GM23338 (cell line): ENCODE results near the gene ZNF566. TPM values are rescaled to one million over a fixed set of nuclear protein-coding genes. Genes with fewer than 3 reads are reported as not detected.
A peak's percentile ranks its signal among the peaks of the same experiment; 100 is the strongest.

Source experiments
- ATAC-seq: fragments of 200-7000 bp; cut with Tn5 transposase; 3 replicates; pipeline ENCODE4 v1.9.1; 2020
- DNase-seq: peaks from one replicate; pipeline ENCODE4 v3.0.0-alpha.2; 2015; ENCODE audit warnings: low spot score
- H2AFZ ChIP-seq: fragments of 200-600 bp; sonication (generic); 2 replicates; pipeline ENCODE4 v1.8.0; 2016; ENCODE audit warnings: antibody characterized with exemption, mild to moderate bottlenecking, moderate library complexity
- H3F3A ChIP-seq: fragments of 200-600 bp; sonication (generic); replicated peaks from 2 replicates; pipeline ENCODE4 v1.8.0; 2017; ENCODE audit warnings: antibody characterized with exemption, mixed run types, low read depth
- H3K27ac ChIP-seq: fragments of 200-600 bp; sonication (generic); 2 replicates; pipeline ENCODE4 v1.6.1; 2016; ENCODE audit warnings: low read depth
- H3K27me3 ChIP-seq: fragments of 200-600 bp; sonication (generic); 2 replicates; pipeline ENCODE4 v1.8.0; 2016; ENCODE audit warnings: mild to moderate bottlenecking, mixed run types, moderate library complexity; ENCODE audit not compliant: insufficient read depth
- H3K36me3 ChIP-seq: fragments of 200-600 bp; sonication (generic); 2 replicates; pipeline ENCODE4 v1.8.0; 2016; ENCODE audit warnings: mild to moderate bottlenecking; ENCODE audit not compliant: insufficient read depth
- H3K4me1 ChIP-seq: fragments of 200-600 bp; sonication (generic); 2 replicates; pipeline ENCODE4 v1.8.0; 2016; ENCODE audit warnings: mild to moderate bottlenecking, moderate library complexity; ENCODE audit not compliant: insufficient read depth
- H3K4me2 ChIP-seq: fragments of 200-600 bp; sonication (generic); 2 replicates; pipeline ENCODE4 v1.7.1; 2017; ENCODE audit warnings: mixed run types
- H3K4me3 ChIP-seq: fragments of 200-600 bp; sonication (generic); 2 replicates; pipeline ENCODE4 v1.6.1; 2016; ENCODE audit warnings: mixed run types
- H3K79me2 ChIP-seq: fragments of 200-600 bp; sonication (generic); replicated peaks from 2 replicates; pipeline ENCODE4 v1.8.0; 2017; ENCODE audit warnings: mild to moderate bottlenecking; ENCODE audit not compliant: insufficient read depth
- H3K9me2 ChIP-seq: fragments of 200-600 bp; sonication (generic); 2 replicates; pipeline ENCODE4 v1.8.0; 2017; ENCODE audit not compliant: insufficient read depth
- H4K20me1 ChIP-seq: fragments of 200-600 bp; sonication (generic); replicated peaks from 2 replicates; pipeline ENCODE4 v1.8.0; 2017; ENCODE audit warnings: mild to moderate bottlenecking; ENCODE audit not compliant: insufficient read depth
- H3K27ac Mint-ChIP-seq: 2 replicates; pipeline ENCODE4 v1.8.0; 2020; ENCODE audit warnings: inconsistent platforms, mild to moderate bottlenecking, moderate library complexity, mixed read lengths
- H3K27me3 Mint-ChIP-seq: 3 replicates; pipeline ENCODE4 v1.8.0; 2022; ENCODE audit warnings: low read depth, mild to moderate bottlenecking, moderate library complexity, mixed read lengths, inconsistent platforms; ENCODE audit not compliant: insufficient read depth, poor library complexity
- H3K36me3 Mint-ChIP-seq: 3 replicates; pipeline ENCODE4 v1.8.0; 2021; ENCODE audit warnings: low read depth, mild to moderate bottlenecking, inconsistent platforms, moderate library complexity, mixed read lengths
- H3K4me1 Mint-ChIP-seq: 3 replicates; pipeline ENCODE4 v1.8.0; 2020; ENCODE audit warnings: mild to moderate bottlenecking, inconsistent platforms, mixed read lengths
- H3K4me3 Mint-ChIP-seq: 3 replicates; pipeline ENCODE4 v1.8.0; 2021; ENCODE audit warnings: moderate library complexity, mild to moderate bottlenecking, inconsistent platforms, mixed read lengths
- H3K9me3 Mint-ChIP-seq: 3 replicates; pipeline ENCODE4 v1.8.0; 2020; ENCODE audit warnings: moderate library complexity, mild to moderate bottlenecking, inconsistent platforms, mixed read lengths
- CREB1 ChIP-seq: fragments of 250-450 bp; sonication (Bioruptor Pico); IDR thresholded peaks from 2 replicates; pipeline ENCODE4 v1.5.0; 2020; ENCODE audit warnings: low read depth, mild to moderate bottlenecking, moderate library complexity
- ETS1 ChIP-seq: IDR thresholded peaks from 2 replicates; pipeline ENCODE4 v1.6.1; 2016; ENCODE audit warnings: antibody characterized with exemption
- EZH2 ChIP-seq: fragments of 200-600 bp; sonication (generic); IDR thresholded peaks from one replicate; pipeline ENCODE4 v1.8.0; 2017; ENCODE audit warnings: antibody characterized with exemption, mild to moderate bottlenecking, low read depth; ENCODE audit not compliant: unreplicated experiment
- EZH2phosphoT487 ChIP-seq: fragments of 200-600 bp; sonication (generic); IDR thresholded peaks from one replicate; pipeline ENCODE4 v1.8.1; 2018; ENCODE audit warnings: antibody characterized with exemption; ENCODE audit not compliant: unreplicated experiment
- JUNB ChIP-seq: IDR thresholded peaks from one replicate; pipeline ENCODE4 v1.6.1; 2016; ENCODE audit warnings: antibody characterized with exemption; ENCODE audit not compliant: unreplicated experiment
- NANOG ChIP-seq: IDR thresholded peaks from 2 replicates; pipeline ENCODE4 v1.6.1; 2016; ENCODE audit warnings: antibody characterized with exemption, borderline replicate concordance
- POLR2AphosphoS5 ChIP-seq: IDR thresholded peaks from 2 replicates; pipeline ENCODE4 v1.6.1; 2016; ENCODE audit warnings: antibody characterized with exemption, low read depth
- STAT1 ChIP-seq: IDR thresholded peaks from one replicate; pipeline ENCODE4 v1.6.1; 2016; ENCODE audit warnings: antibody characterized with exemption; ENCODE audit not compliant: unreplicated experiment
- ZNF114 ChIP-seq: fragments of 250-450 bp; sonication (Bioruptor Pico); IDR thresholded peaks from 2 replicates; pipeline ENCODE4 v1.5.0; 2020; ENCODE audit warnings: mild to moderate bottlenecking, moderate library complexity
- ZNF331 ChIP-seq: fragments of 250-450 bp; sonication (Bioruptor Pico); IDR thresholded peaks from 2 replicates; pipeline ENCODE4 v1.5.0; 2020; ENCODE audit warnings: low read depth, mild to moderate bottlenecking, moderate library complexity
- polyA plus RNA-seq: library from polyadenylated mRNA; unstranded; fragments of >200 nt; fragmentation: Nextera tagmentation; extraction: Ambion mirVana; gene quantifications from 2 replicates; pipeline ENCODE4 v1.2.1, GENCODE V29; 2016
- total RNA-seq: library from RNA; depleted of rRNA; stranded (reverse); fragments of >200 nt; shearing (Covaris generic); gene quantifications from 2 replicates; pipeline ENCODE4 v1.2.3, GENCODE V29; 2014
- TF ChIP-seq, protein P1 (sequence below), 2 experiments: fragments of 200-600 bp in 1 of 2; sonication (generic) in 1 of 2; conservative IDR thresholded peaks; 2 replicates each; pipeline versions ENCODE4 v1.5.1 to v1.6.1; 2016 to 2017; ENCODE audit warnings: antibody characterized with exemption in 2 of 2, low read depth in 2 of 2, mild to moderate bottlenecking in 2 of 2, moderate library complexity in 1 of 2
- TF ChIP-seq, protein P2 (sequence below): fragments of 250-450 bp; sonication (Bioruptor Pico); IDR thresholded peaks from 2 replicates; pipeline ENCODE4 v1.5.0; 2020; ENCODE audit warnings: mild to moderate bottlenecking, moderate library complexity
- TF ChIP-seq, protein P3 (sequence below): IDR thresholded peaks from one replicate; pipeline ENCODE4 v1.6.1; 2018; ENCODE audit warnings: antibody characterized with exemption; ENCODE audit not compliant: unreplicated experiment

Gene ZNF566
- total and polyA plus RNA-seq, 2 experiments from 2014 or later: 11.9 to 18.0 TPM

DNA sequence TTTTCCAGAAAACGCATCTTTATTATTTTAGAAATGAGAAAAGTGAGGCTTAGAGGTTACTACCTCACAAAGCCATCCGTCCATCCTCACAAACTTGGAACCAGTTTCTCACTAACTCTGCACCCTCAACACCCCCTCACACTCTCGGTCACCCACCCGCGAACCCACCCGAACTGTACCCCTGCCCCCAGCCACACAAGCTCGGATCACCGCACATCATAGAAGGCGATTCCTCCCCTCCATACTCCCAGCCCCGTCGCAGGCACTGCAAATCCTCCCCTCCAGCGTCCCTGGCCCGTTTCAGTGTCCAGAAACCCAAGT lies 38.5 kb upstream of the ZNF566 start:
- Histone ChIP-seq H3K36me3 (peaks cover 6% of the 10 kb centered on the region; the same call in 1 of the 2 replicates), H2AFZ (no peak overlapping the region), H3K4me3 (peak overlapping the region; percentile 74), H3K27me3 (no peaks in the 10 kb centered on the region), H3K27ac (peak overlapping the region; percentile 84), H3K4me1 (peaks cover 15% of the 10 kb centered on the region), H3K9me2 (no peaks in the 10 kb centered on the region), H3K79me2 (peaks cover 73% of the 10 kb centered on the region), H3F3A (no peaks in the 10 kb centered on the region), H4K20me1 (peaks cover 9% of the 10 kb centered on the region), H3K4me2 (peak overlapping the region; percentile 86)
- Mint-ChIP-seq H3K4me3 (peak overlapping the region; percentile 98), H3K27ac (peak overlapping the region; percentile 100), H3K36me3 (peaks cover 57% of the 10 kb centered on the region), H3K27me3 (peaks cover 9% of the 10 kb centered on the region), H3K9me3 (peaks cover 35% of the 10 kb centered on the region), H3K4me1 (peaks cover 12% of the 10 kb centered on the region; the same call in 2 of the 3 replicates)
- TF ChIP-seq ZNF114 (no peak), EZH2phosphoT487 (no peak), CREB1 (CRISPR knock-in tag) (no peak), JUNB (no peak), ZNF331 (CRISPR knock-in tag) (no peak), EZH2 (no peak), ETS1 (no peak), STAT1 (no peak), POLR2AphosphoS5 (no peak), NANOG (no peak)
- TF ChIP-seq, protein P1, sequence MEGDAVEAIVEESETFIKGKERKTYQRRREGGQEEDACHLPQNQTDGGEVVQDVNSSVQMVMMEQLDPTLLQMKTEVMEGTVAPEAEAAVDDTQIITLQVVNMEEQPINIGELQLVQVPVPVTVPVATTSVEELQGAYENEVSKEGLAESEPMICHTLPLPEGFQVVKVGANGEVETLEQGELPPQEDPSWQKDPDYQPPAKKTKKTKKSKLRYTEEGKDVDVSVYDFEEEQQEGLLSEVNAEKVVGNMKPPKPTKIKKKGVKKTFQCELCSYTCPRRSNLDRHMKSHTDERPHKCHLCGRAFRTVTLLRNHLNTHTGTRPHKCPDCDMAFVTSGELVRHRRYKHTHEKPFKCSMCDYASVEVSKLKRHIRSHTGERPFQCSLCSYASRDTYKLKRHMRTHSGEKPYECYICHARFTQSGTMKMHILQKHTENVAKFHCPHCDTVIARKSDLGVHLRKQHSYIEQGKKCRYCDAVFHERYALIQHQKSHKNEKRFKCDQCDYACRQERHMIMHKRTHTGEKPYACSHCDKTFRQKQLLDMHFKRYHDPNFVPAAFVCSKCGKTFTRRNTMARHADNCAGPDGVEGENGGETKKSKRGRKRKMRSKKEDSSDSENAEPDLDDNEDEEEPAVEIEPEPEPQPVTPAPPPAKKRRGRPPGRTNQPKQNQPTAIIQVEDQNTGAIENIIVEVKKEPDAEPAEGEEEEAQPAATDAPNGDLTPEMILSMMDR (conservative IDR thresholded peaks at IDR 0.05; ENCODE audit: low read depth in 2 of 2): no peak
- TF ChIP-seq, protein P2, sequence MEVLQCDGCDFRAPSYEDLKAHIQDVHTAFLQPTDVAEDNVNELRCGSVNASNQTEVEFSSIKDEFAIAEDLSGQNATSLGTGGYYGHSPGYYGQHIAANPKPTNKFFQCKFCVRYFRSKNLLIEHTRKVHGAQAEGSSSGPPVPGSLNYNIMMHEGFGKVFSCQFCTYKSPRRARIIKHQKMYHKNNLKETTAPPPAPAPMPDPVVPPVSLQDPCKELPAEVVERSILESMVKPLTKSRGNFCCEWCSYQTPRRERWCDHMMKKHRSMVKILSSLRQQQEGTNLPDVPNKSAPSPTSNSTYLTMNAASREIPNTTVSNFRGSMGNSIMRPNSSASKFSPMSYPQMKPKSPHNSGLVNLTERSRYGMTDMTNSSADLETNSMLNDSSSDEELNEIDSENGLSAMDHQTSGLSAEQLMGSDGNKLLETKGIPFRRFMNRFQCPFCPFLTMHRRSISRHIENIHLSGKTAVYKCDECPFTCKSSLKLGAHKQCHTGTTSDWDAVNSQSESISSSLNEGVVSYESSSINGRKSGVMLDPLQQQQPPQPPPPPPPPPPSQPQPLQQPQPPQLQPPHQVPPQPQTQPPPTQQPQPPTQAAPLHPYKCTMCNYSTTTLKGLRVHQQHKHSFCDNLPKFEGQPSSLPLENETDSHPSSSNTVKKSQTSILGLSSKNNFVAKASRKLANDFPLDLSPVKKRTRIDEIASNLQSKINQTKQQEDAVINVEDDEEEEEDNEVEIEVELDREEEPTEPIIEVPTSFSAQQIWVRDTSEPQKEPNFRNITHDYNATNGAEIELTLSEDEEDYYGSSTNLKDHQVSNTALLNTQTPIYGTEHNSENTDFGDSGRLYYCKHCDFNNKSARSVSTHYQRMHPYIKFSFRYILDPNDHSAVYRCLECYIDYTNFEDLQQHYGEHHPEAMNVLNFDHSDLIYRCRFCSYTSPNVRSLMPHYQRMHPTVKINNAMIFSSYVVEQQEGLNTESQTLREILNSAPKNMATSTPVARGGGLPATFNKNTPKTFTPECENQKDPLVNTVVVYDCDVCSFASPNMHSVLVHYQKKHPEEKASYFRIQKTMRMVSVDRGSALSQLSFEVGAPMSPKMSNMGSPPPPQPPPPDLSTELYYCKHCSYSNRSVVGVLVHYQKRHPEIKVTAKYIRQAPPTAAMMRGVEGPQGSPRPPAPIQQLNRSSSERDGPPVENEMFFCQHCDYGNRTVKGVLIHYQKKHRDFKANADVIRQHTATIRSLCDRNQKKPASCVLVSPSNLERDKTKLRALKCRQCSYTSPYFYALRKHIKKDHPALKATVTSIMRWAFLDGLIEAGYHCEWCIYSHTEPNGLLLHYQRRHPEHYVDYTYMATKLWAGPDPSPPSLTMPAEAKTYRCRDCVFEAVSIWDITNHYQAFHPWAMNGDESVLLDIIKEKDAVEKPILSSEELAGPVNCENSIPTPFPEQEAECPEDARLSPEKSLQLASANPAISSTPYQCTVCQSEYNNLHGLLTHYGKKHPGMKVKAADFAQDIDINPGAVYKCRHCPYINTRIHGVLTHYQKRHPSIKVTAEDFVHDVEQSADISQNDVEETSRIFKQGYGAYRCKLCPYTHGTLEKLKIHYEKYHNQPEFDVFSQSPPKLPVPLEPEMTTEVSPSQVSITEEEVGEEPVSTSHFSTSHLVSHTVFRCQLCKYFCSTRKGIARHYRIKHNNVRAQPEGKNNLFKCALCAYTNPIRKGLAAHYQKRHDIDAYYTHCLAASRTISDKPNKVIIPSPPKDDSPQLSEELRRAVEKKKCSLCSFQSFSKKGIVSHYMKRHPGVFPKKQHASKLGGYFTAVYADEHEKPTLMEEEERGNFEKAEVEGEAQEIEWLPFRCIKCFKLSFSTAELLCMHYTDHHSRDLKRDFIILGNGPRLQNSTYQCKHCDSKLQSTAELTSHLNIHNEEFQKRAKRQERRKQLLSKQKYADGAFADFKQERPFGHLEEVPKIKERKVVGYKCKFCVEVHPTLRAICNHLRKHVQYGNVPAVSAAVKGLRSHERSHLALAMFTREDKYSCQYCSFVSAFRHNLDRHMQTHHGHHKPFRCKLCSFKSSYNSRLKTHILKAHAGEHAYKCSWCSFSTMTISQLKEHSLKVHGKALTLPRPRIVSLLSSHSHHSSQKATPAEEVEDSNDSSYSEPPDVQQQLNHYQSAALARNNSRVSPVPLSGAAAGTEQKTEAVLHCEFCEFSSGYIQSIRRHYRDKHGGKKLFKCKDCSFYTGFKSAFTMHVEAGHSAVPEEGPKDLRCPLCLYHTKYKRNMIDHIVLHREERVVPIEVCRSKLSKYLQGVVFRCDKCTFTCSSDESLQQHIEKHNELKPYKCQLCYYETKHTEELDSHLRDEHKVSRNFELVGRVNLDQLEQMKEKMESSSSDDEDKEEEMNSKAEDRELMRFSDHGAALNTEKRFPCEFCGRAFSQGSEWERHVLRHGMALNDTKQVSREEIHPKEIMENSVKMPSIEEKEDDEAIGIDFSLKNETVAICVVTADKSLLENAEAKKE: no peak
- TF ChIP-seq, protein P3, sequence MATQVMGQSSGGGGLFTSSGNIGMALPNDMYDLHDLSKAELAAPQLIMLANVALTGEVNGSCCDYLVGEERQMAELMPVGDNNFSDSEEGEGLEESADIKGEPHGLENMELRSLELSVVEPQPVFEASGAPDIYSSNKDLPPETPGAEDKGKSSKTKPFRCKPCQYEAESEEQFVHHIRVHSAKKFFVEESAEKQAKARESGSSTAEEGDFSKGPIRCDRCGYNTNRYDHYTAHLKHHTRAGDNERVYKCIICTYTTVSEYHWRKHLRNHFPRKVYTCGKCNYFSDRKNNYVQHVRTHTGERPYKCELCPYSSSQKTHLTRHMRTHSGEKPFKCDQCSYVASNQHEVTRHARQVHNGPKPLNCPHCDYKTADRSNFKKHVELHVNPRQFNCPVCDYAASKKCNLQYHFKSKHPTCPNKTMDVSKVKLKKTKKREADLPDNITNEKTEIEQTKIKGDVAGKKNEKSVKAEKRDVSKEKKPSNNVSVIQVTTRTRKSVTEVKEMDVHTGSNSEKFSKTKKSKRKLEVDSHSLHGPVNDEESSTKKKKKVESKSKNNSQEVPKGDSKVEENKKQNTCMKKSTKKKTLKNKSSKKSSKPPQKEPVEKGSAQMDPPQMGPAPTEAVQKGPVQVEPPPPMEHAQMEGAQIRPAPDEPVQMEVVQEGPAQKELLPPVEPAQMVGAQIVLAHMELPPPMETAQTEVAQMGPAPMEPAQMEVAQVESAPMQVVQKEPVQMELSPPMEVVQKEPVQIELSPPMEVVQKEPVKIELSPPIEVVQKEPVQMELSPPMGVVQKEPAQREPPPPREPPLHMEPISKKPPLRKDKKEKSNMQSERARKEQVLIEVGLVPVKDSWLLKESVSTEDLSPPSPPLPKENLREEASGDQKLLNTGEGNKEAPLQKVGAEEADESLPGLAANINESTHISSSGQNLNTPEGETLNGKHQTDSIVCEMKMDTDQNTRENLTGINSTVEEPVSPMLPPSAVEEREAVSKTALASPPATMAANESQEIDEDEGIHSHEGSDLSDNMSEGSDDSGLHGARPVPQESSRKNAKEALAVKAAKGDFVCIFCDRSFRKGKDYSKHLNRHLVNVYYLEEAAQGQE: no peak
- ATAC-seq (no peak), DNase-seq (no peak)
